ENCODE data around the gene MBNL1. TPM values are rescaled to one million over a fixed set of nuclear protein-coding genes. Genes with fewer than 3 reads are reported as not detected.

Gene MBNL1
- total RNA-seq, 1 donor from 2014 or later: 311 TPM

GRCh38 chr3:152446495-152446894 lies 177.8 kb downstream of the MBNL1 start:
- H3K27me3 ChIP-seq: no peaks in the 10 kb centered on the region
- peak overlapping the region; percentile 5 for H3K27ac ChIP-seq
- intact Hi-C loops (cut with DNase I): loop anchor here (10.0 kb wide), 1 partner anchor 262 kb away; no protein-coding TSS in a partner anchor
- peaks cover 55% of the 10 kb centered on the region for H3K4me1 ChIP-seq
- TF ChIP-seq POLR2A (IDR thresholded peaks at IDR 0.05) (no peak), CTCF (IDR thresholded peaks at IDR 0.05) (no peak), POLR2AphosphoS5 (IDR thresholded peaks at IDR 0.05; ENCODE audit: insufficient read depth in 1 of 2, low read depth in 1 of 2) (no peak)
- H3K9me3 ChIP-seq: no peaks in the 10 kb centered on the region
- DNase-seq (ENCODE audit: extremely low spot score in 2 of 2): no peak
- H3K36me3 ChIP-seq: no peaks in the 10 kb centered on the region
- no peak overlapping the region for H3K4me3 ChIP-seq

GRCh38 chr3:152447511-152447910 lies 178.8 kb downstream of the MBNL1 start:
- Histone ChIP-seq H3K4me3 (no peak overlapping the region), H3K27me3 (no peaks in the 10 kb centered on the region), H3K9me3 (no peaks in the 10 kb centered on the region), H3K36me3 (no peaks in the 10 kb centered on the region), H3K27ac (no peak overlapping the region), H3K4me1 (peaks cover 55% of the 10 kb centered on the region)
- intact Hi-C loops (cut with DNase I): loop anchor here (10.0 kb wide), 1 partner anchor 263 kb away; no protein-coding TSS in a partner anchor
- no peak for TF ChIP-seq POLR2A (IDR thresholded peaks at IDR 0.05)
- no peak for TF ChIP-seq CTCF (IDR thresholded peaks at IDR 0.05)
- no peak for TF ChIP-seq POLR2AphosphoS5 (IDR thresholded peaks at IDR 0.05; ENCODE audit: insufficient read depth in 1 of 2, low read depth in 1 of 2)
- DNase-seq (ENCODE audit: extremely low spot score in 2 of 2): no peak

- H3K27ac ChIP-seq: no peak overlapping the region
- intact Hi-C loops (cut with DNase I): loop anchor here (10.0 kb wide), 1 partner anchor 263 kb away; no protein-coding TSS in a partner anchor
- no peaks in the 10 kb centered on the region for H3K36me3 ChIP-seq
- no peaks in the 10 kb centered on the region for H3K27me3 ChIP-seq
- H3K4me3 ChIP-seq: no peak overlapping the region
- H3K4me1 ChIP-seq: peaks cover 50% of the 10 kb centered on the region
- TF ChIP-seq POLR2A (IDR thresholded peaks at IDR 0.05) (no peak), POLR2AphosphoS5 (IDR thresholded peaks at IDR 0.05; ENCODE audit: insufficient read depth in 1 of 2, low read depth in 1 of 2) (no peak), CTCF (IDR thresholded peaks at IDR 0.05) (no peak)
- no peak for DNase-seq (ENCODE audit: extremely low spot score in 2 of 2)
- no peaks in the 10 kb centered on the region for H3K9me3 ChIP-seq
Observed at GRCh38 chr3:152448091-152448490, 179.4 kb downstream of the MBNL1 start.

GRCh38 chr3:152452318-152452717 lies 183.6 kb downstream of the MBNL1 start:
- H3K27me3 ChIP-seq: no peaks in the 10 kb centered on the region
- no peak overlapping the region for H3K4me3 ChIP-seq
- peaks cover 0 to 3% of the 10 kb centered on the region in 2 donors for H3K36me3 ChIP-seq
- TF ChIP-seq POLR2A (IDR thresholded peaks at IDR 0.05): no peak
- no peak for TF ChIP-seq CTCF (IDR thresholded peaks at IDR 0.05)
- TF ChIP-seq POLR2AphosphoS5 (IDR thresholded peaks at IDR 0.05; ENCODE audit: insufficient read depth in 1 of 2, low read depth in 1 of 2): no peak
- H3K9me3 ChIP-seq: no peaks in the 10 kb centered on the region
- H3K4me1 ChIP-seq: peaks cover 30% of the 10 kb centered on the region
- no peak overlapping the region for H3K27ac ChIP-seq
- intact Hi-C loops (cut with DNase I): no loop called here
- DNase-seq (ENCODE audit: extremely low spot score in 2 of 2): no peak

GRCh38 chr3:152454076-152454875 lies 185.5 kb downstream of the MBNL1 start:
- Histone ChIP-seq H3K27me3 (no peaks in the 10 kb centered on the region), H3K36me3 (peaks cover 0 to 15% of the 10 kb centered on the region in 2 donors), H3K9me3 (no peaks in the 10 kb centered on the region), H3K4me3 (no peak overlapping the region), H3K4me1 (peaks cover 35% of the 10 kb centered on the region), H3K27ac (no peak overlapping the region)
- intact Hi-C loops (cut with DNase I): no loop called here
- no peak for TF ChIP-seq POLR2A (IDR thresholded peaks at IDR 0.05)
- DNase-seq (ENCODE audit: extremely low spot score in 2 of 2): no peak

All from vagina (tissue), 2 donors.